GM18498 (cell line): ENCODE data around the gene CXCL11.
"Not testable (repeated sequence)": the region's sequence is repeated elsewhere in the genome, so short reads cannot be mapped to it uniquely, and the experiment has no call there.

Experiments
- ATAC-seq: cut with Tn5 transposase; IDR thresholded peaks from one replicate; pipeline ENCODE4 v1.9.1; 2021; ENCODE audit warnings: mild to moderate bottlenecking, moderate library complexity; ENCODE audit not compliant: unreplicated experiment

Gene CXCL11

GRCh38 chr4:76003035-76003434 lies 32.8 kb downstream of the CXCL11 start:
- ATAC-seq: no peak

- ATAC-seq: no peak
Observed at GRCh38 chr4:76002176-76002575, 33.7 kb downstream of the CXCL11 start.

- no peak for ATAC-seq
Observed at GRCh38 chr4:76001700-76002099, 34.2 kb downstream of the CXCL11 start.

GRCh38 chr4:76000279-76000678 lies 35.6 kb downstream of the CXCL11 start:
- ATAC-seq: no peak

GRCh38 chr4:75998525-75999147 lies 37.2 kb downstream of the CXCL11 start:
- not testable (repeated sequence) for ATAC-seq

GRCh38 chr4:75997946-75998345 lies 37.9 kb downstream of the CXCL11 start:
- ATAC-seq: no peak

GRCh38 chr4:75997081-75997480 lies 38.8 kb downstream of the CXCL11 start:
- ATAC-seq: no peak

GRCh38 chr4:75995727-75996126 lies 40.1 kb downstream of the CXCL11 start:
- ATAC-seq: no peak

- no peak for ATAC-seq
Observed at GRCh38 chr4:75992462-75992861, 43.4 kb downstream of the CXCL11 start.

GRCh38 chr4:75989846-75990528 lies 45.9 kb downstream of the CXCL11 start:
- no peak for ATAC-seq

- ATAC-seq: no peak
Observed at GRCh38 chr4:75985116-75985515, 50.8 kb downstream of the CXCL11 start.
